Stomach smooth muscle (tissue), 2 donors: Measurements from ENCODE around the gene VEGFB.

Experiments used
- H3K27ac ChIP-seq: one replicate; pipeline ENCODE4 v1.7.0; 2013; ENCODE audit warnings: mild to moderate bottlenecking, low read length, inconsistent platforms
- H3K27me3 ChIP-seq, 2 donors: one replicate each; pipeline ENCODE4 v1.7.0; 2013; ENCODE audit warnings: low read length in 2 of 2; ENCODE audit not compliant: insufficient read depth in 2 of 2, control insufficient read depth in 1 of 2
- H3K36me3 ChIP-seq, 2 donors: one replicate each; pipeline ENCODE4 v1.7.0; 2013; ENCODE audit warnings: low read length in 2 of 2; ENCODE audit not compliant: control insufficient read depth in 2 of 2, insufficient read depth in 2 of 2
- H3K4me1 ChIP-seq: one replicate; pipeline ENCODE4 v1.7.0; 2013; ENCODE audit warnings: low read length; ENCODE audit not compliant: control insufficient read depth, insufficient read depth
- H3K4me3 ChIP-seq, 2 donors: one replicate each; pipeline ENCODE4 v1.7.0; 2013; ENCODE audit warnings: low read length in 2 of 2
- H3K9ac ChIP-seq, 2 donors: one replicate each; pipeline ENCODE4 v1.7.0; 2013; ENCODE audit warnings: low read length in 2 of 2, mild to moderate bottlenecking in 1 of 2
- H3K9me3 ChIP-seq, 2 donors: one replicate each; pipeline ENCODE4 v1.7.0; 2013; ENCODE audit warnings: low read length in 2 of 2; ENCODE audit not compliant: control insufficient read depth in 2 of 2
- donor health status: healthy.
- donor health status: Pancreatic carcinoma.

The VEGFB gene

DNA sequence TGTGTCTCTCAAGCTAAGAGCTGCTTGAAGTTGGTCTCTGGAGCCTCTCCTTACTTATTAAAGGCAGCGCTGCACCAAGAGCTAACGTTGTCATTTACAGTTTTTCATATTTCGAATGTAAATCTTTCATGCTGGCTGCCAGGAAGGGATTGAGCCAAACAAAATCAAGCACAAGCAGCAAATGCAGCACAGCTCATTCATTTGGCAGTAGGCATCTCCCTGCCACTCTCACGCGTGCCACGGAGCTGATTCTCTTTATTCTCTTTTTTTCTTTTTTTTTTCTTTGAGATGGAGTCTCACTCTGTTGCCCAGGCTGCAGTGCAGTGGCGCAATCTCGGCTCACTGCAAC, 1.4 kb upstream of the VEGFB start:
- Histone ChIP-seq H3K4me3 (no peak overlapping the region), H3K4me1 (peaks cover 58% of the 10 kb centered on the region), H3K9ac (no peak overlapping the region), H3K27ac (peak overlapping the region; percentile 18), H3K27me3 (no peaks in the 10 kb centered on the region), H3K9me3 (no peaks in the 10 kb centered on the region), H3K36me3 (peaks cover 6% of the 10 kb centered on the region in 2 donors)

DNA sequence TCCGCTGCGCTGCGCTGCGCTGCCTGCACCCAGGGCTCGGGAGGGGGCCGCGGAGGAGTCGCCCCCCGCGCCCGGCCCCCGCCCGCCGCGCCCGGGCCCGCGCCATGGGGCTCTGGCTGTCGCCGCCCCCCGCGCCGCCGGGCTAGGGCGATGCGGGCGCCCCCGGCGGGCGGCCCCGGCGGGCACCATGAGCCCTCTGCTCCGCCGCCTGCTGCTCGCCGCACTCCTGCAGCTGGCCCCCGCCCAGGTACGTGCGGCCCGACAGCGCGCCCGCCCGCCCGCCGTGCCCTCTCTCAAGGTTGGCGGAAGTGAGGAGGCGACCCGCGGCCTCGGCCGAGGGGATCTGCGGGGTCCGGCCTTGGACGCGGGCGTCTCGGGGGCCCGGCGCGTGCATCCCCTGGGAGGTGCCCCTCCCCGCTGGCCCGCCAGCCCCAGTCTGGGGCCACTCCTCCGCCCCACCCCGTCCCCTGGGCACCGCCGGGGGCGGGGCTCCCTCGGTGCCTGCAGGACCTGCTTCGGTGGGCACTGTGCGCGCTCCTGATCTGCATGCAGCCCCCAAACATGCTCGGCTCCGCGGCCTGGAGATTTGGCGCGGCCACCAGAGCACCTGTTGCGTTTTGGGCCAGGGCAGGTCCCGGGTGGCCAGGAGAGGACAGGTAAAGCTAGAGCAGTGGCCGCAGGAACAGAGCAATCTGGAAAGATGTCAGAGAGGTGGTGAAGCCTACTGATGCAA, 429 bp downstream of the VEGFB start:
- no peaks in the 10 kb centered on the region for H3K27me3 ChIP-seq
- H3K36me3 ChIP-seq: peaks cover 8 to 10% of the 10 kb centered on the region in 2 donors
- peaks cover 52% of the 10 kb centered on the region for H3K4me1 ChIP-seq
- H3K9me3 ChIP-seq: no peaks in the 10 kb centered on the region
- H3K9ac ChIP-seq: peak overlapping the region; percentile 53 to 64
- peak overlapping the region; percentile 72 to 77 for H3K4me3 ChIP-seq
- peak overlapping the region; percentile 66 for H3K27ac ChIP-seq

DNA sequence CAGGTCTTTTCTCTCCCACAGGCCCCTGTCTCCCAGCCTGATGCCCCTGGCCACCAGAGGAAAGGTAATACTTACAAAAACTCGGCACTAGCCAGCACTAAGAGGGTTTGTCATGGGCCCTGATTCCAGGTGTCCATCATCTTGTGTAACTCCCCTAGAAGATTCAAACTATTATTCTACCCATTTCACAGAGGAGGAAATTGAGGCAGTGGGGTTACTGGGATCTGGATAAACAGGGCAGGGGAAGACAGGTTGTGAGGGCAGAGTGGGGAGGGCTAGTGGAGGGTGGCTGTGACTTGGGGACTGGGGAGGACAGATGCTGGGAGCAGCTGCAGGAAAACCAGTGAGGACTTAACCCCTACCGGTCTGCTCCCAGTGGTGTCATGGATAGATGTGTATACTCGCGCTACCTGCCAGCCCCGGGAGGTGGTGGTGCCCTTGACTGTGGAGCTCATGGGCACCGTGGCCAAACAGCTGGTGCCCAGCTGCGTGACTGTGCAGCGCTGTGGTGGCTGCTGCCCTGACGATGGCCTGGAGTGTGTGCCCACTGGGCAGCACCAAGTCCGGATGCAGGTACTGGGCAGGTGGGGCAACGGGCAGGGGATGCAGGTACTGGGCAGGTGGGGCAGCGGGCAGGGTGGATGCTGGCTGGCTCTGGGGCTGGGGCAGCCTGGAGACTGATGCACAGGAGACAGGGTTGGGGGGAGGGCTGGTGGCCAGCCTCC, 1.2 kb downstream of the VEGFB start:
- Histone ChIP-seq H3K9ac (peak overlapping the region in 1 of 2 donors; percentile 64), H3K4me3 (peak overlapping the region; percentile 72 to 77), H3K27ac (peak overlapping the region; percentile 66), H3K9me3 (no peaks in the 10 kb centered on the region), H3K36me3 (peaks cover 8 to 10% of the 10 kb centered on the region in 2 donors), H3K4me1 (peaks cover 56% of the 10 kb centered on the region), H3K27me3 (no peaks in the 10 kb centered on the region)

DNA sequence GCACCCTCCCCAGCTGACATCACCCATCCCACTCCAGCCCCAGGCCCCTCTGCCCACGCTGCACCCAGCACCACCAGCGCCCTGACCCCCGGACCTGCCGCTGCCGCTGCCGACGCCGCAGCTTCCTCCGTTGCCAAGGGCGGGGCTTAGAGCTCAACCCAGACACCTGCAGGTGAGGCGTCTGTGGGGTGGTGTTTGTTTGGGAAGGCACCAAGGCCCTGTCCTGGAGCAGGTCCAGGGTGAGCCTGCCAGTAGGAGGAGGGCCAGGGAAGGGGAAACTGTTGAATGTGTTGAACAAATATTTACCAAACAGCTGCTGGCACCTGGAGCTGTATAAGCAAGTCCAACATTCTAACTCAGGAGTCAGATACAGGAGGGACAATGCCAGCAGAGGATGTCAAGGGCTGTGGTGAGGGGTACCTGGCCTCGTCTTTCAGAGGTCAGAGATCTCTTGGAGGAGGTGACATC, 3.1 kb downstream of the VEGFB start:
- Histone ChIP-seq H3K9ac (no peak overlapping the region), H3K4me1 (peaks cover 49% of the 10 kb centered on the region), H3K9me3 (no peaks in the 10 kb centered on the region), H3K4me3 (no peak overlapping the region), H3K27ac (peak overlapping the region; percentile 31), H3K27me3 (no peaks in the 10 kb centered on the region), H3K36me3 (peaks cover 8 to 10% of the 10 kb centered on the region in 2 donors)

DNA sequence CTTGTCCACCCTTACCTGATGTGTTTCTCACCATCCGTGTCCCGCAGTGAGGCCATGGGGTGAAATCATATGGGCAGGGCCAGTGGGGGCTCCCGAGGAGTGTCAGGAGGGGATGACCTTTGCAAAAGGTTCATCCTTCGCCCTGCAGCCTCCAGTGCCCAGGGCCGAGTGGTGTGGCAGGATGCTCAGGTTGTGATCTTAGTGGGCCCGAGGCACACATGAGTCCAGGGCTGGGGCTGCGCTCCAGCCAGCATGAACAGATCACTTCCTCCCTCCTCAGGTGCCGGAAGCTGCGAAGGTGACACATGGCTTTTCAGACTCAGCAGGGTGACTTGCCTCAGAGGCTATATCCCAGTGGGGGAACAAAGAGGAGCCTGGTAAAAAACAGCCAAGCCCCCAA, 3.7 kb downstream of the VEGFB start:
- H3K4me1 ChIP-seq: peaks cover 49% of the 10 kb centered on the region
- H3K9me3 ChIP-seq: no peaks in the 10 kb centered on the region
- no peaks in the 10 kb centered on the region for H3K27me3 ChIP-seq
- peaks cover 8 to 10% of the 10 kb centered on the region in 2 donors for H3K36me3 ChIP-seq
- no peak overlapping the region for H3K9ac ChIP-seq
- H3K4me3 ChIP-seq: no peak overlapping the region
- H3K27ac ChIP-seq: peak overlapping the region; percentile 31

GRCh38 chr11:64238999-64239398, 4.6 kb downstream of the VEGFB start:
- Histone ChIP-seq H3K36me3 (peaks cover 8 to 17% of the 10 kb centered on the region in 2 donors), H3K9ac (no peak overlapping the region), H3K4me3 (no peak overlapping the region), H3K4me1 (peaks cover 46% of the 10 kb centered on the region), H3K27ac (no peak overlapping the region), H3K27me3 (no peaks in the 10 kb centered on the region), H3K9me3 (no peaks in the 10 kb centered on the region)

DNA sequence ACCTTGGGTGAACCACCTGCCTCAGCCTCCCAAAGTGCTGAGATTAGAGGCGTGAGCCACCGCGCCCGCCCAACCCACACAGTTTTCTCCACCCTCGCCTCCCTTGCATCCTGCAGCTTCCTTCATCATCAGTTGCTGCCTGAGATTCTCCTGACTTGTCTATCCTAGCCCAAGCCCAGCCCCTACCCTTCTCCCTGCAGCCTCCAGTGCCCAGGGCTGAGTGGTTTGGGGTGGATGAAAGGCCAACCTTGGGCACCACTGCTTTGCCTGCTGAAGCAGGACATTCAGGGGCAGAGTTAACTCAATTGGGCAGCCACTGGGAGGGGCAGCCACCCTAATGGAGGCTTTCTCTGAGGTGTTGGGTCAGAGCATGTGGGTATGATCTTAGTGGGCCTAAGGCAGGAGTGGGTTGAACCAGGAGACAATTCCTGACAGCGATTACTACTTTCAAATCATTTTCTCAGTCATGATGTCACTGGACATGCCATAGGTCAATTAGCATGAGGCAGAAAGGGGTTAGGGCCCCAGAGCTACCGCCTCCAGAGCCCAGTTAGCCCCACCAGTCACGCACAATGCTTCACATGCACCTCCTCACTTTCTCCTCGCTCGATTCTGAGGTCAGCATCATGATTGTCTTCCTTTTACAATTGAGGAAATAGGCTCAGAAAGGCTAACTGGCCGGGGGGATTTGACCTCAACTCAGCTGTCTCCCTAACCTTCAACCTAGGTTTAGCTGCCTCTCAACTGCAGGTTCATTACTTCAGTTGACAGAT, 5.5 kb downstream of the VEGFB start:
- H3K27me3 ChIP-seq: no peaks in the 10 kb centered on the region
- H3K36me3 ChIP-seq: peaks cover 8 to 17% of the 10 kb centered on the region in 2 donors
- peak overlapping the region; percentile 100 for H3K27ac ChIP-seq
- no peaks in the 10 kb centered on the region for H3K9me3 ChIP-seq
- peak overlapping the region; percentile 84 to 97 for H3K9ac ChIP-seq
- peaks cover 45% of the 10 kb centered on the region for H3K4me1 ChIP-seq
- peak overlapping the region; percentile 67 to 81 for H3K4me3 ChIP-seq

DNA sequence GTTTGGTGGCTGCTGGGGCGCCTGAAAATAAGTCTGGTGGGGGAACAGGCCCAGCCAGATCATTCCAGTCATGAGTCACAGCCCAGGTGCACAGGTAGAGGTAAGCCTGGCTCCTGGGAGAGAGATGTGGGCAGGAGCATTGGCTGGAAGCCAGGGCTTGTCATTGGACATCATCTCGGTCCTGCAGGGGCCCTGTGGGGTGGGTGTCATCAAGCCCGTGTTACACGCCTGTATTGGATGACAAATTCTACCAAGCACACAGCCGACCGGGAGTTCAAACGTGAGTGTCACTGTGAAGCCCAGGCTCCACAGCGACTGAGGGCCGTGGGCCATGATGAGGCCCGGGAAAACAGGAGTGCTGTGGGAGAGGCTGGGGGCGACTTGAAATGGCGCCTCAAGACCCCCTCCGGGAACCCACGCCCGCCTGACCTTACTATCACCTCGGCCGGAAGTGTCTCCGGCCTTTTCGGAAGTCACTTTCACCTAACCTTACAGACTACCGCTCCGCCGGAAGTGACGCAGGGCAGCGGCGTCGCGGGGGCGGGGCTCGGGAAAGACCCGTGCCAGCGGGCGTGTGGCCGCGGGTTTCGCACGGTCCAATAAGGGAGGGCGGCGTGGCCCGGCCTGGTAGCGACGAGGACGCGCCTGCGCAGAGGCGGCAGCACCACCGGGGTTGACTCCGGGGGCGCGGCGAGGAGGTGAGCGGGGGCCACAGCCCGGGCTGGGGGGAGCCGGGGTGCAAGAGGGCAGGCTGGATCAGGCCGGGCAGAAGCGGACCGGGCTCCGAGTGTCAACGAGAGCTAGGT, 6.3 kb downstream of the VEGFB start, which contains the start of gene FKBP2:
Gene FKBP2, plus strand, starts transcription at position 661 of the 806 bp plus-strand sequence. CDS start 1,293 bp downstream, outside the sequence.
- peaks cover 45% of the 10 kb centered on the region for H3K4me1 ChIP-seq
- H3K9me3 ChIP-seq: no peaks in the 10 kb centered on the region
- peak within 1 kb of the TSS; percentile 84 to 97 for H3K9ac ChIP-seq
- H3K36me3 ChIP-seq: peaks cover 8 to 17% of the 10 kb centered on the region in 2 donors
- peak within 1 kb of the TSS; percentile 75 to 86 for H3K4me3 ChIP-seq
- peak within 1 kb of the TSS; percentile 100 for H3K27ac ChIP-seq
- H3K27me3 ChIP-seq: no peaks in the 10 kb centered on the region

DNA sequence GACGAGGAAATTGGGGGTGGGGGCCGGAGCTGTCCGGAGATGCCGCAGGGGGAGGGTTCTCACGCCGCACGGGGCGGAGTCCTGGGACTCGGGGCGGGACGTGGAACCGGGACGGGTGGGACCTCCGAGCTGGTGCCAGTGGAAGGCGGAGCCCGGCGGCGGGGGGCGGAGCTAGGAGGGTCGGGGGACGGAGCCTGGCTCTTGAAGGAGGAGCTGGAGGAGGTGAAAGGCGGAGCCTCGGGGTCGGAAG, 6.8 kb downstream of the VEGFB start:
- H3K36me3 ChIP-seq: peaks cover 8 to 17% of the 10 kb centered on the region in 2 donors
- peak overlapping the region; percentile 100 for H3K27ac ChIP-seq
- H3K4me3 ChIP-seq: peak overlapping the region; percentile 63 to 86
- peak overlapping the region; percentile 80 to 84 for H3K9ac ChIP-seq
- H3K27me3 ChIP-seq: no peaks in the 10 kb centered on the region
- H3K4me1 ChIP-seq: peaks cover 45% of the 10 kb centered on the region
- H3K9me3 ChIP-seq: no peaks in the 10 kb centered on the region
